ENCODE measurements around the gene CD48.

Gene CD48

GRCh38 chr1:160711602-160712311, at the start of gene CD48:
Gene CD48, minus strand, starts transcription at chr1:160711822. Its CDS starts 59 bp downstream, at chr1:160711763.
- CTCF ChIA-PET: interaction anchor here (0.8 to 3.5 kb wide), 9 partner anchors 14 to 85 kb away, joined by 3 to 28 read pairs (median 4); no protein-coding TSS in a partner anchor
- no peaks in the 10 kb centered on the region for H3K9me3 Mint-ChIP-seq
- H3K27ac Mint-ChIP-seq: no peak within 1 kb of the TSS
- no peak within 1 kb of the TSS for H3K4me3 Mint-ChIP-seq
- peaks cover 27% of the 10 kb centered on the region for H3K4me1 Mint-ChIP-seq
- peak; percentile 71 for DNase-seq
- H3K27me3 Mint-ChIP-seq: no peaks in the 10 kb centered on the region
- H3K36me3 Mint-ChIP-seq: peaks cover 13% of the 10 kb centered on the region

- CTCF ChIA-PET: interaction anchor here (0.9 kb wide), 1 partner anchor 31 kb away, joined by 3 read pairs; no protein-coding TSS in a partner anchor
- H3K27me3 Mint-ChIP-seq: no peaks in the 10 kb centered on the region
- peaks cover under 1% of the 10 kb centered on the region for H3K36me3 Mint-ChIP-seq
- DNase-seq: no peak
- H3K27ac Mint-ChIP-seq: no peak overlapping the region
- no peak overlapping the region for H3K4me3 Mint-ChIP-seq
- H3K9me3 Mint-ChIP-seq: peaks cover 5% of the 10 kb centered on the region
- H3K4me1 Mint-ChIP-seq: peaks cover 11% of the 10 kb centered on the region
Observed at GRCh38 chr1:160761046-160761445, 49.4 kb upstream of the CD48 start.

- H3K27me3 Mint-ChIP-seq: no peaks in the 10 kb centered on the region
- peaks cover 2% of the 10 kb centered on the region for H3K36me3 Mint-ChIP-seq
- no peak overlapping the region for H3K4me3 Mint-ChIP-seq
- H3K27ac Mint-ChIP-seq: no peak overlapping the region
- CTCF ChIA-PET: interaction anchor here (1.0 kb wide), 1 partner anchor 8 kb away, joined by 3 read pairs; no protein-coding TSS in a partner anchor
- peaks cover 16% of the 10 kb centered on the region for H3K4me1 Mint-ChIP-seq
- DNase-seq: no peak
- peaks cover 7% of the 10 kb centered on the region for H3K9me3 Mint-ChIP-seq
Observed at GRCh38 chr1:160759740-160760139, 48.1 kb upstream of the CD48 start.

GRCh38 chr1:160758521-160758920, 46.9 kb upstream of the CD48 start:
- peaks cover 16% of the 10 kb centered on the region for H3K4me1 Mint-ChIP-seq
- no peaks in the 10 kb centered on the region for H3K27me3 Mint-ChIP-seq
- no peak overlapping the region for H3K27ac Mint-ChIP-seq
- H3K4me3 Mint-ChIP-seq: no peak overlapping the region
- peaks cover 7% of the 10 kb centered on the region for H3K9me3 Mint-ChIP-seq
- peaks cover 4% of the 10 kb centered on the region for H3K36me3 Mint-ChIP-seq
- no peak for DNase-seq
- CTCF ChIA-PET: no interaction called here

- CTCF ChIA-PET: interaction anchor here (1.2 to 2.1 kb wide), 6 partner anchors 9 to 82 kb away, joined by 3 to 12 read pairs (median 4); no protein-coding TSS in a partner anchor
- peaks cover 7% of the 10 kb centered on the region for H3K9me3 Mint-ChIP-seq
- DNase-seq: no peak
- no peaks in the 10 kb centered on the region for H3K27me3 Mint-ChIP-seq
- peaks cover 9% of the 10 kb centered on the region for H3K36me3 Mint-ChIP-seq
- no peak overlapping the region for H3K4me3 Mint-ChIP-seq
- no peak overlapping the region for H3K27ac Mint-ChIP-seq
- peaks cover 22% of the 10 kb centered on the region for H3K4me1 Mint-ChIP-seq
Observed at GRCh38 chr1:160756849-160757201, 45.2 kb upstream of the CD48 start.

- Mint-ChIP-seq H3K27me3 (no peaks in the 10 kb centered on the region), H3K9me3 (peaks cover 7% of the 10 kb centered on the region), H3K27ac (peak overlapping the region; percentile 21), H3K36me3 (peaks cover 12% of the 10 kb centered on the region), H3K4me1 (peaks cover 27% of the 10 kb centered on the region), H3K4me3 (no peak overlapping the region)
- CTCF ChIA-PET: interaction anchor here (0.7 to 2.1 kb wide), 8 partner anchors 8 to 194 kb away, joined by 3 to 12 read pairs (median 3); no protein-coding TSS in a partner anchor
- no peak for DNase-seq
Observed at GRCh38 chr1:160755911-160756848, 44.6 kb upstream of the CD48 start.

GRCh38 chr1:160755461-160755860, 43.8 kb upstream of the CD48 start:
- Mint-ChIP-seq H3K27me3 (no peaks in the 10 kb centered on the region), H3K4me1 (peaks cover 34% of the 10 kb centered on the region), H3K36me3 (peaks cover 16% of the 10 kb centered on the region), H3K27ac (no peak overlapping the region), H3K9me3 (peaks cover 7% of the 10 kb centered on the region), H3K4me3 (no peak overlapping the region)
- CTCF ChIA-PET: interaction anchor here (0.7 to 2.0 kb wide), 4 partner anchors 9 to 195 kb away, joined by 3 to 12 read pairs (median 3); no protein-coding TSS in a partner anchor
- no peak for DNase-seq

GRCh38 chr1:160753594-160753993, 42.0 kb upstream of the CD48 start:
- no peak for DNase-seq
- Mint-ChIP-seq H3K27me3 (no peaks in the 10 kb centered on the region), H3K4me1 (peaks cover 47% of the 10 kb centered on the region), H3K36me3 (peaks cover 16% of the 10 kb centered on the region), H3K27ac (no peak overlapping the region), H3K4me3 (no peak overlapping the region), H3K9me3 (peaks cover 7% of the 10 kb centered on the region)
- CTCF ChIA-PET: interaction anchor here (1.0 kb wide), 1 partner anchor 14 kb away, joined by 4 read pairs; no protein-coding TSS in a partner anchor

GRCh38 chr1:160752924-160753323, 41.3 kb upstream of the CD48 start:
- Mint-ChIP-seq H3K9me3 (peaks cover 7% of the 10 kb centered on the region), H3K27ac (no peak overlapping the region), H3K27me3 (no peaks in the 10 kb centered on the region), H3K36me3 (peaks cover 16% of the 10 kb centered on the region), H3K4me1 (peaks cover 52% of the 10 kb centered on the region), H3K4me3 (no peak overlapping the region)
- CTCF ChIA-PET: interaction anchor here (1.7 kb wide), 1 partner anchor 26 kb away, joined by 5 read pairs; no protein-coding TSS in a partner anchor
- DNase-seq: no peak

GRCh38 chr1:160752406-160752805, 40.8 kb upstream of the CD48 start:
- DNase-seq: no peak
- Mint-ChIP-seq H3K4me1 (peaks cover 56% of the 10 kb centered on the region), H3K27ac (no peak overlapping the region), H3K9me3 (peaks cover 7% of the 10 kb centered on the region), H3K4me3 (no peak overlapping the region), H3K36me3 (peaks cover 18% of the 10 kb centered on the region), H3K27me3 (no peaks in the 10 kb centered on the region)
- CTCF ChIA-PET: interaction anchor here (1.7 kb wide), 1 partner anchor 25 kb away, joined by 5 read pairs; no protein-coding TSS in a partner anchor

GRCh38 chr1:160750608-160751007, 39.0 kb upstream of the CD48 start:
- no peaks in the 10 kb centered on the region for H3K9me3 Mint-ChIP-seq
- DNase-seq: no peak
- peak overlapping the region; percentile 59 for H3K27ac Mint-ChIP-seq
- H3K4me1 Mint-ChIP-seq: peaks cover 57% of the 10 kb centered on the region
- peaks cover 16% of the 10 kb centered on the region for H3K36me3 Mint-ChIP-seq
- CTCF ChIA-PET: interaction anchor here (0.8 to 1.2 kb wide), 2 partner anchors 9 to 17 kb away, joined by 3 to 7 read pairs; no protein-coding TSS in a partner anchor
- H3K4me3 Mint-ChIP-seq: no peak overlapping the region
- no peaks in the 10 kb centered on the region for H3K27me3 Mint-ChIP-seq

- no peak for DNase-seq
- CTCF ChIA-PET: interaction anchor here (0.9 to 3.1 kb wide), 9 partner anchors 8 to 205 kb away, joined by 3 to 25 read pairs (median 3); partner anchors contain the start of genes ITLN2 and SLAMF7
- peaks cover 74% of the 10 kb centered on the region for H3K4me1 Mint-ChIP-seq
- H3K27me3 Mint-ChIP-seq: no peaks in the 10 kb centered on the region
- no peak overlapping the region for H3K4me3 Mint-ChIP-seq
- H3K9me3 Mint-ChIP-seq: no peaks in the 10 kb centered on the region
- H3K36me3 Mint-ChIP-seq: peaks cover 19% of the 10 kb centered on the region
- H3K27ac Mint-ChIP-seq: no peak overlapping the region
Observed at GRCh38 chr1:160748878-160749269, 37.3 kb upstream of the CD48 start.

- H3K4me1 Mint-ChIP-seq: peaks cover 79% of the 10 kb centered on the region
Observed at GRCh38 chr1:160748181-160748877, 36.7 kb upstream of the CD48 start.

More at GRCh38 chr1:160748181-160748877, 36.7 kb upstream of the CD48 start:
- no peaks in the 10 kb centered on the region for H3K9me3 Mint-ChIP-seq
- DNase-seq: no peak
- H3K36me3 Mint-ChIP-seq: peaks cover 20% of the 10 kb centered on the region
- no peak overlapping the region for H3K4me3 Mint-ChIP-seq
- CTCF ChIA-PET: interaction anchor here (0.9 to 3.1 kb wide), 9 partner anchors 8 to 206 kb away, joined by 3 to 25 read pairs (median 3); partner anchors contain the start of genes ITLN2 and SLAMF7
- no peak overlapping the region for H3K27ac Mint-ChIP-seq
- no peaks in the 10 kb centered on the region for H3K27me3 Mint-ChIP-seq
